Stimulated activated CD4-positive, alpha-beta T cell treated with anti-CD3 and anti-CD28 coated beads, Interleukin-4, amount 100 ng/mL, for 48 hours (primary cell): Measurements from ENCODE around the gene PEMT.

ENCODE experiments used
- DNase-seq, 2 donors: peaks; one replicate each; pipeline ENCODE4 v3.0.0-alpha.2; 2020; ENCODE audit warnings: low read depth in 2 of 2

The PEMT gene

DNA sequence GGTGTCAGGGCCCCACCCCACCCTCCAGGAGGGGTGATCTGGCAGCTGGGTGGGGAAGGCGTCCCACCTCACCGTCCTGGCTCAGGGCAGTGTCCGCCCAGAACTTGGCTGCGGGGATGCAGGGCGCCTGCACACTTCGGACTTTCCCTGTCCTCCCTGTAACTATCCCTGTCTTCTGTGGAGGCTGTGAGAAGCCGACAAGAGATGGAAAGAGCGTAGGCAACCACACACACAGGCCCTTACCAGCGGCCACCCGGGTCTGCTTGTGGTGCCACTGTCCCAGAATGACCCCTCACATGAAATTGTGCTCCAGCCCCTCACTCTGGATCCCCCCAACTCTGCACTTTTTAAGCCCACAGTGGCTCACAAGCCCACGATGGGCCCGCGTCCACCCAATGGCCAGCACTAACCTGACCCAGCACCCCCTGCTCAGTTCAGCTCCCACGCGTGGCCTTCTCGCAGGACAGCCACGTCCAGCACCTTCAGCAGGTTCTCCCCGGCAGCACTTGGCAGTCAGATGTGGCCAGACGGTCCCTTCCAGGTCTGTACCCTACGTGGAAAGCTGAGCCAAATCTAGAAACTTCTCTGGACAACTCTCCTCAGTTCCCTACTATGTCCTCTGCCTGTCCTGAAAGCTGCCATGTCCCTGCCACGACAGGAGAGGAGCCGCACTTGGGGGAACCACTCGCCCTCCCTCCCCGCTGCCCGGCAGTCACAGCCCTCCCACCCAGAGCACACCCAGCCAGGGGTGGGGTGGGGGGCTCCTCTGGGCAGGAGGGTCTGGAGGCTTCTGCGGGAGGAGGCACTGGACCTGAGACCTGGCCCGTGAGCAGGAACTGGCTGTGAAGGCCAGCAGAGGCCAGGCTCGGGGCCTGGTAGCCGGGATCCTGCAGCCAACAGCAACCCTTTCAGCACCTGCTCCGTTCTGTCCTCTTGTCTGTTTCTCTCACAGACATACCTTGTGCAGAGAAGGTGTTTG lies 38.0 kb downstream of the PEMT start:
- DNase-seq = no peak

DNA sequence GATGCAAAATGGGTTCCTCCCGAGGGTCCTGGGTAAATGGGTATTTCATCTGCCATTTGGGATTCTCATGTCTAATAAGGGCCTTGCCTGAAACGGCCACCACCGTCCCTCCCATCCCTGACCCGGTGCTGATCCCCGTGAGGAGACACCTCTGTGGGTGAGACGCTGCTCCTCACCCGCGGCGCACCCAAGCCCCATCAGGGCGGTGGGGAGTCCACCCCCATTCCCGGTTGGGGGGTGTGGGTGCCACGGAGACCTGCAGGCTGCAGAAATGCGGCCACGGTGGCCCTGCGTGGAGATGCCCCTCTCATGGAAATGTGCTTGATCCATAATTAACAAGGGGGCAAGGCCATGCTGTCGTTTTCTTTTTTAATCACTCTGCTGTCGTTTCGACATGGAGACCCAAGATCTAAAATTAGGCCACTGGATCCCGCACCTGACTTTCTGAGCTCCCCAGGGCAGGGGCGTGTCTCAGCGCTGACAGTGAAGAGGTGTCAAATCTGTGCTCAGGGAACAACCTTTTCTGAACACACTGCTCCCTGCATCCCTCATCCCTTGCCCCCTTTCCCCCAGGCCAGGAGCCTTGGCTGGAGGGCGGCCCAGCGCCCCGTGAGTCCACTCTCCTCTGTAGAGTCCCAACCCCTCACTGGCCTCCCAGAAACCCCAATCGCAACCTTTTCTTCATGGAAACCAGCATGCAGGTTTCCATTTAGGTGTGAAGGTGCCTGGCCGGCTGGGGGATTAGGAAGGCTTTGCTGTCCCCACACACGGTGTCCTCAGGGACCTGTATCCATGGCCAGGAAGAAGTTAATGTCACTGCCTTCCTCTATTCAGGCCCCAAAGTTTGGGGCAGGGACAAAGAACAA lies 38.9 kb downstream of the PEMT start:
- no peak for DNase-seq

- no peak for DNase-seq
Measured at GRCh38 chr17:17551361-17551760, 40.1 kb downstream of the PEMT start.

DNA sequence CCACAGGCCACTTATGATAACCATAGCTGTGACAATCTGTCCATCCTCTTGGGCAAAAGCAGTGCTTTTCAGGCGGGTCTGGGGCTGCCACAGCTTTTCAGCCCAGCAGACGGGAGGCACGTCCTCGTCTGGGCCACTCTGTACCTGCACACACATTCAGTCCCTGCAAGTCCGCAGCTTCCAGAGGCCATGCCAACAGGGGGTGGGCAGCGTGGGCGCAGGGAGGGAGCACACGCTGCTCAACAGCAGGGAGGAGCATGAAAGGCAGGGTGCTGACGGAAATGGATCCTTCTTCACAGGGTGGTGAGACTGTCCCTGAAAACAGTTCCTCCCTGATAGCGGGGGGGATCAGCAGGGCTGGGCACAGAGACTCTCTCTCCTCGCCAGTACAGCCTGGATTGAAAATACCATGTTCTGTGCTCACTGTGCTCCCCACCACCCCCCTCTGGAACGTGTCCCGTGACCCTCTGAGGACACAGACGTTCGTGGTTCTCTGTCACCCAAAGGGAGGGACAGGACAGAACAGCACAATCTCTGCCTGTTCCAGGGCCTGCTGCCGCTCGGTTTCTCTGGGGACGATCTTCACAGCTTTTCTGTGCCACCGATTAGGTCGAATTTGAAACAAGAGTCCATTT lies 41.7 kb downstream of the PEMT start:
- no peak for DNase-seq

GRCh38 chr17:17548044-17548443 lies 43.5 kb downstream of the PEMT start:
- no peak for DNase-seq

GRCh38 chr17:17547210-17547764 lies 44.2 kb downstream of the PEMT start:
- no peak for DNase-seq

DNA sequence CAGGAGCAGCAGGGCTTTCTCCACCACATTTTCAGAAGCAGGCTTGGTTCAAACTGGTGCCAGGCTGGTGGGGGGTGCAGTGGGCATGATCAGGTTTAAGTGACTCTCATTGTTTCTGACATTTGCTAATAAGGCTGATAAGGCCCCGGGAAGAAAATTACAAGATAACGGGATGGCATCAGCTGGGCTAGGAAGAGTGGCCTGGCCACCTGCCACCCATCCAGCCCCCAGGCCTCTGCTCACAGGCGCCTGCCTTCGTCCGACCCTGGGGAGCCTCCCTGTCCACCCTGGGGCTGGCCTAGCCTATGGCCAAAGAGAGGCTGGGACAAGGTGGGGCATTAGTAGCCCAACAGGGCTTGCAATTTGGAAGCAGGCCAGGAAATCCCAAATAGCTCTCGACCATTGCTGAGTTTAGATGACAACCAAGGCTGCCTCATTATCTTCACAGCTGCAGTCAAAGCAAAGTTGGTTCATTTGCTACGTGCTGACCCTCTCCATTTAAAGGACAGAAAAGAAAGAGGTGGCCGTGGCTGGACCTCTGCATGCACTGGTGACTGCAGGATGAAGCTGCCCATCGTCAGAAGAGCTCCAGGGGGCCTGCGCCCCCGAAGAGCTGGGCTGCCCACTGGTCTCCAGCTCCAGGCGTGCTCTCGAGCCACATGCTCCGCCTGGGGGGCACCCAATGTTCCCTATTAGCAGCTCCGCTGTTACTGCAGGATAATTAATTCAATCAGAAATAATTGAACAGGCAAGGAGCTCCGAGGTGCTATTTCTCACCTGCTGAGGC lies 44.9 kb downstream of the PEMT start:
- DNase-seq = no peak

DNA sequence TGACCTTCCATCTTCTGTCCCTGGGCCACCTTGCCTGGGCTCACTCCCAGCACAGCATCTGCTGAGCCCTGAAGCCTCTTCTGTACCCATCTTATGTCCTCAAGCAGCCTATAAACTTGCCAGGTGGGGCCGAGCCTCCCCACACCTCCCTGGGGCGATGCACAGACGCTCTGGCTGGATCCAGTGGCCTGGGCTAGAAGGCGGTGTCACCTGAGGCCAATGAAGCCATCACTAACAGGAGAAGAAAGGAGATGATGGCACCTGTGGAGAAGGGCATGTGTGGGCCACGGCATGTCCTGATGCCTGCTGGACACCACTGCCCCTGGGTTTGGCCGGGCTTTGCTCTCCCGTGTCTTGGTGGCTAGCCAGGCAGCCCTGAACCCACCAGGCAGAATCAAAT lies 45.5 kb downstream of the PEMT start:
- no peak for DNase-seq

GRCh38 chr17:17545031-17545820 lies 46.3 kb downstream of the PEMT start:
- DNase-seq = no peak

- DNase-seq = no peak
Measured at GRCh38 chr17:17542906-17543635, 48.4 kb downstream of the PEMT start.

- DNase-seq = no peak
Measured at GRCh38 chr17:17541640-17542001, 49.9 kb downstream of the PEMT start.

- DNase-seq = no peak
Measured at GRCh38 chr17:17540935-17541639, 50.4 kb downstream of the PEMT start.

GRCh38 chr17:17540278-17540906 lies 51.1 kb downstream of the PEMT start:
- DNase-seq = no peak

DNA sequence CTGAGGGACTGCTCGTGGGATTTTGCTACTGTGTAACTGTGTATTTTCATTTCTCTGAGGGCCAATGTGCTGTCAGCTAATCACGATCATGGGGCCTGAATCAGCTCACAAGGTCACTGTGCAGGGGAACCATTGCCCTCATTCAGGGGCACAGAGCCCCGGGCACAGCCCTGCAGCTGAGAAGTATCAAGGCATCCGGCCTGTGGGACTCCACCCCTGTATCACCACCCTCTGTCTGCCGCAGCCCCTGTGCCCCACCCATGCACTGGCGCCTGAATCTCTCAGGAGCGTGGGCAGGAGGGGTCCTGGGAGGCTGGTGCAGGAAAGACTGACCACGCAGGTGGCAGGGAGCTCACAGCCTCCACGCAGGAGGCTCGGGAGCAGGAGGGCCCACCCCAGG lies 51.9 kb downstream of the PEMT start:
- DNase-seq = no peak

GRCh38 chr17:17538417-17539391 lies 52.8 kb downstream of the PEMT start:
- no peak for DNase-seq

GRCh38 chr17:17537311-17538099 lies 54.0 kb downstream of the PEMT start:
- no peak for DNase-seq
